HG03520 (cell line): ENCODE data around the gene RIPK1.
A peak's percentile ranks its signal among the peaks of the same experiment; 100 is the strongest.

Experiments used
- ATAC-seq: cut with Tn5 transposase; IDR thresholded peaks from one replicate; pipeline ENCODE4 v1.9.1; 2021; ENCODE audit warnings: mild to moderate bottlenecking, moderate library complexity; ENCODE audit not compliant: unreplicated experiment

Gene RIPK1

DNA sequence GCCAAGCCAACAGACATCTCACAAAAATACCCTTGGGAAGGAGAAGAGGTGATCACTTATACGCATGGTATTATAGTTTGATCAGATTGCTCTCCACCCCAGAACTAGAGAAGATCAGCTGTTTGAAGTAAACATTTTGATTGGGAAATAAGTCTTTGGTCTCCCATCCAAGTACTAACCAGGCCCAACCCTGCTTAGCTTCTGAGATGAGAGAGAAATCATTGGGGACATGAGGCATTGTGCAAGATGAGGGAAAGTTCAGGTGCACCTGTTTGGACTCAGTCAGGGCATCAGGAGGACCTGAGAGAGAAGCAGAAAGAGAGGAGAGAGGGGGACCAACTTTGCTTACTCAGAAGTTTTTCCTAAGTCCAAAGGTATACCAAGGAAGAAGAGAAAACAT is 11.4 kb downstream of the RIPK1 start:
- no peak for ATAC-seq

GRCh38 chr6:3081960-3082359 is 13.7 kb downstream of the RIPK1 start:
- ATAC-seq = no peak

- no peak for ATAC-seq
These were observed 16.8 kb downstream of the RIPK1 start for GRCh38 chr6:3085074-3085473.

DNA sequence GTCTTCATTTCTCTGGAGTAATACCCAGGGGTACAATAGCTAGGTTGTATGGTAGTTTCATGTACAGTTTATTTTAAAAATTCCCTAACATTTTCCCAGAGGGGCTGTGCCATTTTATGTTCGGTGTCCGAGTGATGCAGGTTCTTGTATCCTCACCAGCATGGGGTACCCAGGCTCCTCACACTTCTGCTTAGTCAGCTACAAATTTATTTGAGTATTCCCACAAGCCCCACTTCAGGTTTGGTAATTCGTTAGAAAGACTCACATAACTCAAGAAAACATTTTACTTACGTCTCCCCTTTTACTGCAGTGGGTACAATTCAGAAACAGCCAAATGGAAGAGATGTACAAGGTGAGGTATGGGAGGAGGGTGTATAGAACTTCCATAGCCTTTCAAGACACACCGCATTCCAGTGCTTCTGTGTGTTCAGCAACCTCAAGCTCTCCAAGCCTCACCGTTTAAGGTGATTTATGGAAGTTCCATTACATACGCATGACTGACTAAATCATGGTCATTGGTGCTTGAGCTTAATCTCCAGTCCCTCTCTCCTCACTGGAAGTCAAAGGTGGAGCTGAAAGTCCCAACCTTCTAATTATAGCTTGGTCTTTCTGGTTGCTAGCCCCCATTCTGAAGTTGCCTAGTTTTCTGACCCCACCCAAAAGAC is 18.1 kb downstream of the RIPK1 start:
- no peak for ATAC-seq

GRCh38 chr6:3088446-3088845 is 20.2 kb downstream of the RIPK1 start:
- ATAC-seq = no peak

DNA sequence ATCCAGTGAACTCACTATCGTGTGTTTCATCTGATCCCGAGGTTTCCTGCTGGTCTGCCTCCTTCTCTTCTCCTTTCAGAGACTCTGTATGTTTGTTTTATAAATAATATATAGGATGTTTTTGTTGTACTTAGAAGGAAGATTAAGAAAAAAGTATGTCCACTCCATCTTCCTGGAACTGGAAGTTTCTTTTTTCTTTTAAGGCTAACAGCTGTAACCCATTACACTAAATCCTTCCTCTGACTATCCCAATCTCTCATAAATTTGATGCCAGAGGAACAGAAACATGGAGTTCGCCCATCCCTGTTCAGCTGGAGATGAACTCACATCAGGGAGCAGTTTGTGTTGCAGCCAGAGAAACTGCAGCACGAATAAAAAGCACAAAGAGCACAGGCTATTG is 20.7 kb downstream of the RIPK1 start:
- no peak for ATAC-seq

GRCh38 chr6:3090013-3090412 is 21.7 kb downstream of the RIPK1 start:
- no peak for ATAC-seq

DNA sequence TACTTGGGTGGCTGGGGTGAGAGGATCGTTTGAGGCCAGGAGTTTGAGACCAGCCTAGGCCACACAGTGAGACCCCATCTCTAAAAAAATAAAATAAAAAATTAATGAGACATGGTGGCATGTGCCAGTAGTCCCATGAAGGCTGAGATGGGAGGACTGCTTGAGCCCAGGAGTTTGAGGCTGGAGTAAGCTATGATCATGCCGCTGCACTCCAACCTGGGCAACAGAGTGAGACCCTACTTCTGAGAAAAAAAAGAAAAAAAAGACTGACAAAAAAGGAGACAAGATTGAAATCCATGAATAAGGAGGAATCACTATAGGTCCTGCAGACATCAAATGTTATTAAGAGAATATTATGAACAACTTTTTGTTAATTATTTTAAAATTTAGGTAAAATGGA is 26.5 kb downstream of the RIPK1 start:
- ATAC-seq = no peak

DNA sequence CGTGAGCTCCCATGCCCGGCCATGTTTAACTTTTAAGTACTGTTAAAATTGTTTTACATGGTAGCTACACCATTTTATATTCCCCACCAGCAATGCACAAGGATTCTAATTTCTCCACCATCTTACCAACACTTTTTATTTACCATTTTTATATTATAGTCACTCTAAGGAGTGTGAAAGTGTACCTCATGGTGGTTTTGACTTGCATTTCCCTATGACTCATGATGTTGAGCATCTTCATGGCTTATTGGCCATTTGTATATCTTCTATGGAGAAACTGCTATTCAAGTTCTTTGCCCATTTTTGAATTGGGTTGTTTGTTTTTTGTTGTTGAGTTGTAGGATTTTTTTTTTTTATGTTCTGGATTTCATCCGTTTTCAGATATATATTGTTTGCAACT is 34.6 kb downstream of the RIPK1 start:
- ATAC-seq = no peak

DNA sequence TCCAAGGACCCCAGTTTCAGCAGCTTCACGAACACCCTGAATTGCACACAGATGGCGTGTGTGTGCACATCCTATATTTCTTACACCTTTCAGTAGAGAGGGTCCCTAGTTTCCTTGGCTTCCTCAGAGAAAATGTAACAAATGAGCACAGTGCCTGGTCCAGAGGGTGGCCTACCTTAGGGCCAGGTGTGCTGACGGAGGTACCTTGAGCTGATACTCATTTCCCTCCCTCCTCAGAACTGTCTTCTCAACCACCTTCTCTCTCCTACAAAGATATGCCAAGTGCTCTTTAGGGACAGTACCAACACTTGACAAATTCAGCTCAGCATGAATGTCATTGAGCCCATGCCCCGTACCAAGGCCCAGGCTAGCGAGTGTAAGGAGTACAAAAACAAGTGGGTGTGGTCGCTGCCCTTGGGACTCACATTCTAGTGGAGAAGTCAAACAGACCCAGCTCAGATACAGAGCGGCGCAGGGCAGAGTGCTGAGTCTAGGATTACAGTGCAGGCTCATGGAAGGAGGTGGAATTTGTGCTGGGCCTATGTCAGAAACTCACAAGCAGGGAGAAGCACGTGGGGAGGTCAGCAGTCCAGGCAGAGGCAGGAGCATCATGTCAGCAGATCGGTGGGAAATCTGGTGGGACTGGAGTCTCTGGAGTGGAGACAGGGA is 40.6 kb downstream of the RIPK1 start:
- ATAC-seq = no peak

GRCh38 chr6:3109761-3110160 is 41.5 kb downstream of the RIPK1 start:
- ATAC-seq = no peak

- no peak for ATAC-seq
These were observed 46.1 kb downstream of the RIPK1 start for GRCh38 chr6:3114377-3114776.

DNA sequence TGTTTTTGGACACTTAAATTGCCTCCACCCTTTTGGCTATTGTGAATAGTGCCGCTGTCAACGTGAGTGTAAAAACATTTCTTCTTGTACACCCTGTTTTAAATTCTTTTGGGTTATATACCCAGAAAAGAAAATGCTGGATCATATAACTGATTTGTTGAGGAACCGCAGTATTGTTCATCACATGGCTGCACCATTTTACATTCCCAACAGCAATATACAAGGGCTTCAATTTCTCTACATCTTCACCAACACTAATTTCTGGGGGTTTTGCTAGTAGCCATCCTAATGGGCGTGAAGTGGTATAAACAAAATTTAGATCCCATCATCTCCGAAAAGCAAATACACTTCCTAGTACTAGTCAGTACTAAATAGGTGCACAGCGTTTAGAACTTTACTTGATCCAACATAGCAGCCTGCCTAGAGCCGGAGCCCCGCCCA is 49.6 kb downstream of the RIPK1 start:
- ATAC-seq = no peak

- peak; percentile 90 for ATAC-seq
These were observed 50.2 kb downstream of the RIPK1 start, which contains the start of gene BPHL for GRCh38 chr6:3118353-3119039. TSS of gene BPHL (plus strand) at chr6:3118711. CDS start at chr6:3118741, 30 bp downstream.

GRCh38 chr6:3119040-3119723 is 50.9 kb downstream of the RIPK1 start:
- ATAC-seq = peak; percentile 23

DNA sequence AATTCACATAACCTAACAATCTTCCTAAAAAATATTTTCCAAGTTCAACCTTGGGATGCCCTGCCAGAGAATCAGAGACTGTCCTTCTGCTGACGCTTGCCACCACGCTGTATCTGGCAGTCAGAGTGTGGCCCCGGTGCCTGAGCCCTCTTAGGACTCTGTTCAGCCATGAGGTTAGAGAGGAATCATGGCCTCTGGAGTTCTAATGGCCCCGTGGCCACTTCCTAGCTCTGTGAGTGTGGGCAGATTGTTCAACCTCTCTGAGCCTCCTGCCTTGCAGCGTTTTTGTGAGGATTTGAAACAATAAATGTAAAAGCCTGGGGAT is 52.4 kb downstream of the RIPK1 start:
- ATAC-seq = no peak

DNA sequence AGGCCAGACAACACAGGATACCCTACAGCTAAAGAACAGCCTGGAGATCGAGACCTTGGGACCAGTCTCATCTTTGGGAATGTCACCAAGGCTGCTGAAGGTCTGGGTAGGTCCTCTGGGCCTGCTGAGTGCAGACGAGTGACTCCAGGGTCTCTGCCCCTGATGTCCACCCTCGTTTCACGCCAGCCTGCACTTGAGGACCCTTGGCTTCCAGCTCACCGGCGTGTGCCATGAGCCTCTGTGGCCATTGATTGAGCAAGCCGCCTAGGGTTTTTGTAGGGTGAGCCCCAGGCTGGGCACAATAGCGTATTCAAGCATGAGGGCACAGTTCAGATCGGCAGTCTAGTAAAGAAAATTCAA is 54.5 kb downstream of the RIPK1 start:
- no peak for ATAC-seq

GRCh38 chr6:3124667-3125066 is 56.4 kb downstream of the RIPK1 start:
- no peak for ATAC-seq

GRCh38 chr6:3125815-3126214 is 57.5 kb downstream of the RIPK1 start:
- ATAC-seq = no peak

DNA sequence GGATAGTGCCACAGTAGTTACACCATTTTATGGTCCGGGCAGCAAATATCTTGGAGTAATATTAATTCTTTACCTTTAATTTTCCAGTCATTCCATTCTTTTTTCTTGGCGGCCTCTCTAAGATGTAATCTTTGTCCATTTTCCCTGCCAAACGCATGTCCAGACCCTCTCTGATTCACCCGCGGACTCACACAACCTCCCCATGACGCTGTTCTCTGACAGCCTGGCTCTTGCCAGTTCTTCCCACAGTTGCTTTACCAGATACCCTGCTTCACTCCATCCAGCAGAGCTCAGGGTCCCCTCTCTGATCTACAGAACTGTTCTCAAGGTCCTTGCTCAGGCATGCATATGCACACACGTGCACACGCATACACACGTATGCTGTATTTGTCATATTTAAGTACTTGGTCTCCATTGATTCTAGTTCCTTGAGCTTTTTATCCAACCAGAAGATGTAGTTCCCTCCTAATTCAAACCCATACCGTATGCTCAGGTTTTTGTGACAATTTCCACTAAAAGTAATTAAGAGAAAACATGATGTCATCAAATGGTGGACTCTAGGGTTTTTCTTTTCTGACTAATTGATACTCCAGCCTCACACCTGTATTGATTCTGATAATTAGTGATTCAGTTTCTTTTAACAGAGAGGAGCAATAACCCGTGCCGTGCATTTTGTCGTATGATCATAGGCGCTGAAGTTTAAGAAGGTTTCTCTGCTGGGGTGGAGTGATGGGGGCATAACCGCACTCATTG is 60.2 kb downstream of the RIPK1 start:
- no peak for ATAC-seq

DNA sequence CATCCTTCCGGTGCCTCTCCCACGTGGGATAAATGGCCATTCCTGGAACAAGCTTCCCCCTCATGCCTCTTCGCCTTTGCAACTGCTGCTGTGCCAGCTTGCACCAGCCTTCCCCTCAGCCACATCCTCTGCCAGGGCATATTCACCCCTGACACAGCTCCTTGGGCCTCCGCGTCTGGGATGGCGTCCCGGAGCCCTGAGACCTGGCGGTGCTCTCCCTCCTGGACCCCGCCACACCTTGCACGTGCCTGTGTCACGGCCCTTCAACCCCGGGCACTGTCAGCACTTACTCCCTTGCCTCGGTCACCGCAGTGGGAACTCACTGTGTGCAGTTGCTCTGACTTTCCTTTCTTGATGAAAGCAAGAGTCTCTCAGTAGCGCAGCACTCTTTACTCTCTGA is 63.4 kb downstream of the RIPK1 start:
- ATAC-seq = no peak
